Mesothelial cell of epicardium (in vitro differentiated cells): ENCODE results near the gene HEBP1. TPM values are rescaled to one million over a fixed set of nuclear protein-coding genes. Genes with fewer than 3 reads are reported as not detected.
"Not testable (repeated sequence)": the region's sequence is repeated elsewhere in the genome, so short reads cannot be mapped to it uniquely, and the experiment has no call there.

Source experiments
- DNase-seq, 2 experiments: peaks; one replicate each; pipeline ENCODE4 v3.0.0; 2021; ENCODE audit warnings: low spot score in 2 of 2; ENCODE audit not compliant: unreplicated experiment in 2 of 2
- H3K27ac Mint-ChIP-seq: 2 replicates; pipeline ENCODE4 v1.8.0; 2021; ENCODE audit warnings: mixed read lengths
- H3K27me3 Mint-ChIP-seq: 2 replicates; pipeline ENCODE4 v1.8.0; 2021; ENCODE audit warnings: low read depth, mixed read lengths
- H3K36me3 Mint-ChIP-seq: 2 replicates; pipeline ENCODE4 v1.8.0; 2021; ENCODE audit warnings: mixed read lengths
- H3K4me1 Mint-ChIP-seq: 2 replicates; pipeline ENCODE4 v1.8.0; 2021; ENCODE audit warnings: mixed read lengths
- H3K4me3 Mint-ChIP-seq: 2 replicates; pipeline ENCODE4 v1.8.0; 2021; ENCODE audit warnings: mild to moderate bottlenecking, moderate library complexity, mixed read lengths
- H3K9me3 Mint-ChIP-seq: 2 replicates; pipeline ENCODE4 v1.8.0; 2021; ENCODE audit warnings: mixed read lengths
- total RNA-seq: library from RNA; stranded (reverse); gene quantifications from 3 replicates; pipeline ENCODE4 v1.2.1, GENCODE V29; 2021
- TF ChIP-seq, protein P1 (sequence below): fragments of 200-600 bp; sonication (generic); IDR thresholded peaks from one replicate; pipeline ENCODE4 v1.5.0; 2021; ENCODE audit warnings: antibody characterized with exemption; ENCODE audit not compliant: unreplicated experiment

The HEBP1 gene
- total RNA-seq, 1 donor from 2014 or later: 55.0 TPM

DNA sequence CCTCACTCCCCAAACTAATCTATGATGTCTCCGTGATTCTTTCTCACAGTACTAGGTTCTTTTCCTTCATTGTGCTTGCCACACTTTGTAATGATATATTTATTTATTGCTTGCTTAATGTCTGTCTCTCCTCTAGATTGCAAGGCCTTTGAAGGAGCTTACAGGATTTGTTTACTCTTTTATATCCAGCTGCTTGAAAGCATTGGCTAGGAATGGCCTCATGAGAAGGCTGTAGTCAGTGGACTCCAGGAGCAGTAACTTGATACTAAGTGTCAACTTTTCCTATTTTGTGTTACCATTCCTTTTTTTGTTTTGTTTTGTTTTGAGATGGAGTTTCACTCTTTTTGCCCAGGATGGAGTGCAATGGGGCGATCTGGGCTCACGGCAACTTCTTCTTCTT lies 36.8 kb upstream of the HEBP1 start:
- TF ChIP-seq, protein P1, sequence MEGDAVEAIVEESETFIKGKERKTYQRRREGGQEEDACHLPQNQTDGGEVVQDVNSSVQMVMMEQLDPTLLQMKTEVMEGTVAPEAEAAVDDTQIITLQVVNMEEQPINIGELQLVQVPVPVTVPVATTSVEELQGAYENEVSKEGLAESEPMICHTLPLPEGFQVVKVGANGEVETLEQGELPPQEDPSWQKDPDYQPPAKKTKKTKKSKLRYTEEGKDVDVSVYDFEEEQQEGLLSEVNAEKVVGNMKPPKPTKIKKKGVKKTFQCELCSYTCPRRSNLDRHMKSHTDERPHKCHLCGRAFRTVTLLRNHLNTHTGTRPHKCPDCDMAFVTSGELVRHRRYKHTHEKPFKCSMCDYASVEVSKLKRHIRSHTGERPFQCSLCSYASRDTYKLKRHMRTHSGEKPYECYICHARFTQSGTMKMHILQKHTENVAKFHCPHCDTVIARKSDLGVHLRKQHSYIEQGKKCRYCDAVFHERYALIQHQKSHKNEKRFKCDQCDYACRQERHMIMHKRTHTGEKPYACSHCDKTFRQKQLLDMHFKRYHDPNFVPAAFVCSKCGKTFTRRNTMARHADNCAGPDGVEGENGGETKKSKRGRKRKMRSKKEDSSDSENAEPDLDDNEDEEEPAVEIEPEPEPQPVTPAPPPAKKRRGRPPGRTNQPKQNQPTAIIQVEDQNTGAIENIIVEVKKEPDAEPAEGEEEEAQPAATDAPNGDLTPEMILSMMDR: no peak
- no peak for DNase-seq
- Mint-ChIP-seq H3K9me3 (no peaks in the 10 kb centered on the region), H3K27me3 (no peaks in the 10 kb centered on the region), H3K36me3 (no peaks in the 10 kb centered on the region), H3K4me1 (peaks cover 35% of the 10 kb centered on the region), H3K4me3 (no peak overlapping the region), H3K27ac (no peak overlapping the region)

GRCh38 chr12:13035335-13035734 lies 35.3 kb upstream of the HEBP1 start:
- not testable (repeated sequence) for H3K27ac Mint-ChIP-seq, H3K36me3 Mint-ChIP-seq, H3K27me3 Mint-ChIP-seq, DNase-seq, H3K9me3 Mint-ChIP-seq, H3K4me3 Mint-ChIP-seq
- peaks cover 23% of the 10 kb centered on the region for H3K4me1 Mint-ChIP-seq

- Mint-ChIP-seq H3K36me3 (no peaks in the 10 kb centered on the region), H3K4me1 (peaks cover 4% of the 10 kb centered on the region)
These were observed 33.4 kb upstream of the HEBP1 start for GRCh38 chr12:13033476-13033875.

DNA sequence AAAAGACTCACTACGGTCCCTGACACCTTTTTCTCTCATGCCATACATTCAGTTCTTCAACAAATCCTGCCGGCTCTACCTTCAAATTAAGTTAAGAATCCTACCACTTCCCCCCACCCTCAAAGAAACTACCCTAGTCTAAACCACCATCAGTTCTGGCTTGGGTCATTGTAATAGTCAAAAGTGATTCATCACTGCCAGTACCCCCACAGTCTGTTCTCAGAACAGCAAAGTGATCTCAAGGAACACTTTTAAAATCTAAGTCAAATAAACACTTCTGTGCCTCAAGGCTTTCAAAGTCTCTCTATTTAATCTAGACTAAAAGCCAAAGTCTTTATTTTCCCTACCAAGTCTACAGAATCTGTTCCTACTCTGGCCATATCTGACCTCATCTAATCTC lies 32.1 kb upstream of the HEBP1 start:
- Mint-ChIP-seq H3K27ac (no peak overlapping the region), H3K9me3 (no peaks in the 10 kb centered on the region), H3K27me3 (no peaks in the 10 kb centered on the region), H3K4me1 (peaks cover 4% of the 10 kb centered on the region), H3K36me3 (no peaks in the 10 kb centered on the region), H3K4me3 (no peak overlapping the region)
- no peak for DNase-seq
- TF ChIP-seq, protein P1: no peak

More at GRCh38 chr12:13033476-13033875, 33.4 kb upstream of the HEBP1 start:
- peak overlapping the region; percentile 44 for H3K27ac Mint-ChIP-seq
- TF ChIP-seq, protein P1: no peak
- DNase-seq: no peak
- no peak overlapping the region for H3K4me3 Mint-ChIP-seq
- H3K27me3 Mint-ChIP-seq: no peaks in the 10 kb centered on the region
- H3K9me3 Mint-ChIP-seq: no peaks in the 10 kb centered on the region

DNA sequence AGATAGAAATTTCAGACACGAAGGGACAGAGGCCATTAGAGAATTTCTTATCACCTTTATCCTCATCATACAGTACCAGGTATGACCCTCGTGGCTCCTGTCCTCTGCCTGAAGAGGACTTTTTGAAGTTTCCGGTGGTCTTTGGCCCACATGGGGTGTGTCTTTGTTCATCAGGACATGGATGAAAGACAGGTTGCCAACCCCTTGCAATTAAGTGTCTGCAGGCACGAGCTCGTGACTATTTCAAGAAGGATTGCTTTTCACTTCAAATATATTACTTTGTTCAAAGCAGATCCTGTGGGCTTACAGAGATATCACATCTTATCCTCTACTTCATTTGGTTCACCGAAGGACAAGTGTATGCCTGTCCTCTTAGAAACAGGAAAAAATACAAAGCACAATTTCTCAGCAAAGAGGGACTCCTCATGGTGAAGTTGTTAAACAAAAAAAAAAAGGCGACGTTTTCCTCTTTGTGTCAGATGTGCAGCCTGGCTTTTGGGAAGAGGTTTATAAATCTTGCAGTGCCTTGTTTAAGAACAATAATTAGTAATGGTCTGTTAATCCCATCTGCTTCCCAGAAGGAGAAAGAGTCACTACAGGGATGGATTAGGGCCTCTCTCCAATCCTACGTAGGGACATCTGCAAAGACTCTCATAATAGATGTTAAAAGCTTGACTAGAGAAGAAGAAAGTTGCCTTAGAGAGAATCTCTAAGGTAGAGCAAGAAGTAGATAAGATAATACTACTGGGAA lies 30.7 kb upstream of the HEBP1 start:
- no peak overlapping the region for H3K27ac Mint-ChIP-seq
- TF ChIP-seq, protein P1: no peak
- peaks cover 4% of the 10 kb centered on the region for H3K4me1 Mint-ChIP-seq
- no peak for DNase-seq
- no peaks in the 10 kb centered on the region for H3K9me3 Mint-ChIP-seq
- H3K36me3 Mint-ChIP-seq: no peaks in the 10 kb centered on the region
- no peak overlapping the region for H3K4me3 Mint-ChIP-seq
- H3K27me3 Mint-ChIP-seq: no peaks in the 10 kb centered on the region

GRCh38 chr12:13028825-13029570 lies 28.9 kb upstream of the HEBP1 start:
- no peaks in the 10 kb centered on the region for H3K9me3 Mint-ChIP-seq
- H3K27me3 Mint-ChIP-seq: no peaks in the 10 kb centered on the region
- no peak overlapping the region for H3K4me3 Mint-ChIP-seq
- H3K4me1 Mint-ChIP-seq: peaks cover 4% of the 10 kb centered on the region
- H3K27ac Mint-ChIP-seq: no peak overlapping the region
- DNase-seq: no peak
- TF ChIP-seq, protein P1: no peak
- no peaks in the 10 kb centered on the region for H3K36me3 Mint-ChIP-seq
